ENCODE results near the gene TNC.

TNC gene

GRCh38 chr9:115106001-115106400 is 12.0 kb downstream of the TNC start:
- Histone ChIP-seq H3K36me3 (ENCODE audit: control insufficient read depth, insufficient read depth, low read length) (no peaks in the 10 kb centered on the region), H3K9me3 (ENCODE audit: control insufficient read depth, insufficient read depth, low read length) (no peaks in the 10 kb centered on the region), H3K27ac (ENCODE audit: low read length) (no peak overlapping the region), H3K4me3 (ENCODE audit: low read length) (no peak overlapping the region), H3K4me1 (ENCODE audit: control insufficient read depth, insufficient read depth, low read length) (no peaks in the 10 kb centered on the region), H3K27me3 (ENCODE audit: control insufficient read depth, insufficient read depth, low read length) (no peaks in the 10 kb centered on the region)
- no peak for DNase-seq (ENCODE audit: low read depth, low spot score)
- no CpG with 5 or more reads among the region's 1 CpG for whole genome bisulfite sequencing (ENCODE audit: insufficient coverage, insufficient read length)

- Histone ChIP-seq H3K27me3 (ENCODE audit: control insufficient read depth, insufficient read depth, low read length) (no peaks in the 10 kb centered on the region), H3K9me3 (ENCODE audit: control insufficient read depth, insufficient read depth, low read length) (no peaks in the 10 kb centered on the region), H3K4me1 (ENCODE audit: control insufficient read depth, insufficient read depth, low read length) (no peaks in the 10 kb centered on the region), H3K4me3 (ENCODE audit: low read length) (no peak overlapping the region), H3K27ac (ENCODE audit: low read length) (no peak overlapping the region), H3K36me3 (ENCODE audit: control insufficient read depth, insufficient read depth, low read length) (no peaks in the 10 kb centered on the region)
- WGBS (ENCODE audit: insufficient coverage, insufficient read length): no CpG with 5 or more reads among the region's 4 CpGs
- DNase-seq (ENCODE audit: low read depth, low spot score): no peak
Measured at GRCh38 chr9:115104908-115105307, 13.0 kb downstream of the TNC start.

GRCh38 chr9:115103746-115104477 is 14.0 kb downstream of the TNC start:
- no peaks in the 10 kb centered on the region for H3K9me3 ChIP-seq (ENCODE audit: control insufficient read depth, insufficient read depth, low read length)
- H3K4me1 ChIP-seq (ENCODE audit: control insufficient read depth, insufficient read depth, low read length): no peaks in the 10 kb centered on the region
- no peaks in the 10 kb centered on the region for H3K27me3 ChIP-seq (ENCODE audit: control insufficient read depth, insufficient read depth, low read length)
- no peaks in the 10 kb centered on the region for H3K36me3 ChIP-seq (ENCODE audit: control insufficient read depth, insufficient read depth, low read length)
- no peak overlapping the region for H3K27ac ChIP-seq (ENCODE audit: low read length)
- WGBS (ENCODE audit: insufficient coverage, insufficient read length): no CpG with 5 or more reads among the region's 3 CpGs
- DNase-seq (ENCODE audit: low read depth, low spot score): no peak
- H3K4me3 ChIP-seq (ENCODE audit: low read length): no peak overlapping the region

- no peaks in the 10 kb centered on the region for H3K9me3 ChIP-seq (ENCODE audit: control insufficient read depth, insufficient read depth, low read length)
- no peaks in the 10 kb centered on the region for H3K36me3 ChIP-seq (ENCODE audit: control insufficient read depth, insufficient read depth, low read length)
- H3K4me3 ChIP-seq (ENCODE audit: low read length): no peak overlapping the region
- no peaks in the 10 kb centered on the region for H3K4me1 ChIP-seq (ENCODE audit: control insufficient read depth, insufficient read depth, low read length)
- DNase-seq (ENCODE audit: low read depth, low spot score): no peak
- H3K27ac ChIP-seq (ENCODE audit: low read length): no peak overlapping the region
- no CpG with 5 or more reads among the region's 1 CpG for WGBS (ENCODE audit: insufficient coverage, insufficient read length)
- H3K27me3 ChIP-seq (ENCODE audit: control insufficient read depth, insufficient read depth, low read length): no peaks in the 10 kb centered on the region
Measured at GRCh38 chr9:115099901-115100300, 18.1 kb downstream of the TNC start.

GRCh38 chr9:115098226-115098965 is 19.6 kb downstream of the TNC start:
- no CpG with 5 or more reads among the region's 5 CpGs for WGBS (ENCODE audit: insufficient coverage, insufficient read length)
- no peak overlapping the region for H3K4me3 ChIP-seq (ENCODE audit: low read length)
- no peak overlapping the region for H3K27ac ChIP-seq (ENCODE audit: low read length)
- no peaks in the 10 kb centered on the region for H3K36me3 ChIP-seq (ENCODE audit: control insufficient read depth, insufficient read depth, low read length)
- H3K27me3 ChIP-seq (ENCODE audit: control insufficient read depth, insufficient read depth, low read length): no peaks in the 10 kb centered on the region
- no peaks in the 10 kb centered on the region for H3K9me3 ChIP-seq (ENCODE audit: control insufficient read depth, insufficient read depth, low read length)
- no peak for DNase-seq (ENCODE audit: low read depth, low spot score)
- H3K4me1 ChIP-seq (ENCODE audit: control insufficient read depth, insufficient read depth, low read length): peaks cover 2% of the 10 kb centered on the region; the same call in 1 of the 2 replicates

GRCh38 chr9:115093520-115093919 is 24.4 kb downstream of the TNC start:
- Histone ChIP-seq H3K27ac (ENCODE audit: low read length) (no peak overlapping the region), H3K27me3 (ENCODE audit: control insufficient read depth, insufficient read depth, low read length) (no peaks in the 10 kb centered on the region), H3K9me3 (ENCODE audit: control insufficient read depth, insufficient read depth, low read length) (no peaks in the 10 kb centered on the region), H3K4me3 (ENCODE audit: low read length) (no peak overlapping the region), H3K4me1 (ENCODE audit: control insufficient read depth, insufficient read depth, low read length) (peaks cover 2% of the 10 kb centered on the region; the same call in 1 of the 2 replicates), H3K36me3 (ENCODE audit: control insufficient read depth, insufficient read depth, low read length) (no peaks in the 10 kb centered on the region)
- DNase-seq (ENCODE audit: low read depth, low spot score): no peak
- no CpG with 5 or more reads among the region's 2 CpGs for WGBS (ENCODE audit: insufficient coverage, insufficient read length)

GRCh38 chr9:115090486-115090885 is 27.5 kb downstream of the TNC start:
- Histone ChIP-seq H3K27me3 (ENCODE audit: control insufficient read depth, insufficient read depth, low read length) (no peaks in the 10 kb centered on the region), H3K9me3 (ENCODE audit: control insufficient read depth, insufficient read depth, low read length) (no peaks in the 10 kb centered on the region), H3K36me3 (ENCODE audit: control insufficient read depth, insufficient read depth, low read length) (no peaks in the 10 kb centered on the region), H3K27ac (ENCODE audit: low read length) (no peak overlapping the region), H3K4me3 (ENCODE audit: low read length) (no peak overlapping the region), H3K4me1 (ENCODE audit: control insufficient read depth, insufficient read depth, low read length) (peaks cover 2% of the 10 kb centered on the region; the same call in 1 of the 2 replicates)
- no CpG with 5 or more reads among the region's 9 CpGs for WGBS (ENCODE audit: insufficient coverage, insufficient read length)
- DNase-seq (ENCODE audit: low read depth, low spot score): no peak

- no peak for DNase-seq (ENCODE audit: low read depth, low spot score)
- no peaks in the 10 kb centered on the region for H3K9me3 ChIP-seq (ENCODE audit: control insufficient read depth, insufficient read depth, low read length)
- no peak overlapping the region for H3K27ac ChIP-seq (ENCODE audit: low read length)
- no peak overlapping the region for H3K4me3 ChIP-seq (ENCODE audit: low read length)
- H3K36me3 ChIP-seq (ENCODE audit: control insufficient read depth, insufficient read depth, low read length): no peaks in the 10 kb centered on the region
- no CpG with 5 or more reads among the region's 1 CpG for WGBS (ENCODE audit: insufficient coverage, insufficient read length)
- H3K27me3 ChIP-seq (ENCODE audit: control insufficient read depth, insufficient read depth, low read length): no peaks in the 10 kb centered on the region
- peaks cover 3% of the 10 kb centered on the region; the same call in 1 of the 2 replicates for H3K4me1 ChIP-seq (ENCODE audit: control insufficient read depth, insufficient read depth, low read length)
Measured at GRCh38 chr9:115088860-115089259, 29.1 kb downstream of the TNC start.

- H3K4me3 ChIP-seq (ENCODE audit: low read length): no peak overlapping the region
- H3K27ac ChIP-seq (ENCODE audit: low read length): no peak overlapping the region
- H3K27me3 ChIP-seq (ENCODE audit: control insufficient read depth, insufficient read depth, low read length): no peaks in the 10 kb centered on the region
- H3K4me1 ChIP-seq (ENCODE audit: control insufficient read depth, insufficient read depth, low read length): 0 out of 2 replicates have a peak, but pooled peaks cover 2% of the 10 kb centered on the region
- H3K36me3 ChIP-seq (ENCODE audit: control insufficient read depth, insufficient read depth, low read length): no peaks in the 10 kb centered on the region
- DNase-seq (ENCODE audit: low read depth, low spot score): no peak
- WGBS (ENCODE audit: insufficient coverage, insufficient read length): no CpG with 5 or more reads among the region's 20 CpGs
- H3K9me3 ChIP-seq (ENCODE audit: control insufficient read depth, insufficient read depth, low read length): no peaks in the 10 kb centered on the region
Measured at GRCh38 chr9:115086886-115087285, 31.1 kb downstream of the TNC start.

- Histone ChIP-seq H3K4me1 (ENCODE audit: control insufficient read depth, insufficient read depth, low read length) (0 out of 2 replicates have a peak, but pooled peaks cover 2% of the 10 kb centered on the region), H3K27ac (ENCODE audit: low read length) (no peak overlapping the region), H3K36me3 (ENCODE audit: control insufficient read depth, insufficient read depth, low read length) (no peaks in the 10 kb centered on the region), H3K9me3 (ENCODE audit: control insufficient read depth, insufficient read depth, low read length) (no peaks in the 10 kb centered on the region), H3K4me3 (ENCODE audit: low read length) (no peak overlapping the region), H3K27me3 (ENCODE audit: control insufficient read depth, insufficient read depth, low read length) (no peaks in the 10 kb centered on the region)
- no peak for DNase-seq (ENCODE audit: low read depth, low spot score)
- no CpG with 5 or more reads among the region's 19 CpGs for WGBS (ENCODE audit: insufficient coverage, insufficient read length)
Measured at GRCh38 chr9:115086461-115086860, 31.5 kb downstream of the TNC start.

All from iPS DF 6.9 (cell line).